Neutrophil (primary cell): ENCODE data around the gene CXorf49.
"Not testable (repeated sequence)": the region's sequence is repeated elsewhere in the genome, so short reads cannot be mapped to it uniquely, and the experiment has no call there.

ENCODE experiments used
- H3K27ac ChIP-seq: fragments of 200-600 bp; sonication (generic); 2 replicates; pipeline ENCODE4 v1.5.1; 2016; ENCODE audit warnings: mild to moderate bottlenecking, moderate library complexity
- H3K27me3 ChIP-seq: fragments of 200-600 bp; sonication (generic); 2 replicates; pipeline ENCODE4 v1.6.0; 2016; ENCODE audit warnings: mild to moderate bottlenecking
- H3K36me3 ChIP-seq: fragments of 200-600 bp; sonication (generic); 2 replicates; pipeline ENCODE4 v1.5.1; 2017
- H3K4me1 ChIP-seq, 2 experiments: fragments of 200-600 bp in 1 of 2; sonication (generic) in 1 of 2; 1 replicate in 1 of 2; 2 replicates in 1 of 2; pipeline versions ENCODE4 v1.5.1 to v1.6.1; 2013 to 2016; ENCODE audit warnings: low read depth in 1 of 2, low read length in 1 of 2, mild to moderate bottlenecking in 1 of 2, moderate library complexity in 1 of 2; ENCODE audit not compliant: control insufficient read depth in 1 of 2, insufficient read depth in 1 of 2
- H3K4me3 ChIP-seq, 2 experiments: fragments of 200-600 bp in 1 of 2; sonication (generic) in 1 of 2; 1 replicate in 1 of 2; 2 replicates in 1 of 2; pipeline ENCODE4 v1.5.1; 2013 to 2016; ENCODE audit warnings: low read depth in 1 of 2, low read length in 1 of 2, mild to moderate bottlenecking in 1 of 2, moderate library complexity in 1 of 2
- H3K9me3 ChIP-seq: fragments of 200-600 bp; sonication (generic); 2 replicates; pipeline ENCODE4 v1.5.1; 2016
- TF ChIP-seq, protein P1 (sequence below): fragments of 200-600 bp; sonication (generic); IDR thresholded peaks from 2 replicates; pipeline ENCODE4 v1.5.1; 2016; ENCODE audit warnings: antibody characterized with exemption

The CXorf49 gene

DNA sequence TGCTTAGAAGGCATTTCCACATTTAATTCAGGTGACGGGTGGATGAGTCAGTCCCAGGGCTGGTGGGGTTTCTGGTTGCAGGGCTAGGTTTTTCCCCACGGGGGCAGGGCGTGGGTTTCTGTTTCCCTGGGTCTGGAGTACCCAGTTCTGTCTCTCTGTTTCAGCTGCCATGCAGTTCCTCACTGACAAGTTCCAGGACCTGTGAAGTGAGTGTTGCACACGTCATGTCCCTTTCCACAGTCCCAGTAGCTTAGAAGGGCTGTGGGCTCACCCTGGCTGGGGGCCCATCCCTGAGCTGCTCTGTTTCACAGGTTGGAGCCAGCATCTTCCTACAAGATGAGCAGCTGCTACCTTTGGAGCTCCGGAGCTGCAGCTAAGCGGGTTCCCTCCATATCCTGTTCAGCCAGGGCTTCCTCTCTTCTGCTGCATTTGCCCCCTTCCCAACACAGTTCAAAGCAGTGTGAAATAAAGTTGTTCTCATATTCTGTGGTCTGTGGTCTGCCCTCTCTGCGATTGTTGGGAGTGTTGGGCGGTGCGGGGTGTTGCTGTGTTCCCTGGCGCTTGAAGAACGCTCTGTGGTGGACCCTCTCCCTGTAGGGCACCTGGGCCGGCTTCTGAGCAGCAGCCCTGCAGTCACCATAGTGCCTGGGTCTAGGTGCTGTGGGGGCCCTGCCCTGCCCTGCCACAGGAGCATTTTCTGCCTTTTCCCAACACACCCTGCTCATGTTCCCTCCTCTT is 46.9 kb downstream of the CXorf49 start:
- TF ChIP-seq, protein P1, sequence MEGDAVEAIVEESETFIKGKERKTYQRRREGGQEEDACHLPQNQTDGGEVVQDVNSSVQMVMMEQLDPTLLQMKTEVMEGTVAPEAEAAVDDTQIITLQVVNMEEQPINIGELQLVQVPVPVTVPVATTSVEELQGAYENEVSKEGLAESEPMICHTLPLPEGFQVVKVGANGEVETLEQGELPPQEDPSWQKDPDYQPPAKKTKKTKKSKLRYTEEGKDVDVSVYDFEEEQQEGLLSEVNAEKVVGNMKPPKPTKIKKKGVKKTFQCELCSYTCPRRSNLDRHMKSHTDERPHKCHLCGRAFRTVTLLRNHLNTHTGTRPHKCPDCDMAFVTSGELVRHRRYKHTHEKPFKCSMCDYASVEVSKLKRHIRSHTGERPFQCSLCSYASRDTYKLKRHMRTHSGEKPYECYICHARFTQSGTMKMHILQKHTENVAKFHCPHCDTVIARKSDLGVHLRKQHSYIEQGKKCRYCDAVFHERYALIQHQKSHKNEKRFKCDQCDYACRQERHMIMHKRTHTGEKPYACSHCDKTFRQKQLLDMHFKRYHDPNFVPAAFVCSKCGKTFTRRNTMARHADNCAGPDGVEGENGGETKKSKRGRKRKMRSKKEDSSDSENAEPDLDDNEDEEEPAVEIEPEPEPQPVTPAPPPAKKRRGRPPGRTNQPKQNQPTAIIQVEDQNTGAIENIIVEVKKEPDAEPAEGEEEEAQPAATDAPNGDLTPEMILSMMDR, result no peak
- H3K4me3 ChIP-seq, result no peak overlapping the region
- peaks cover 28% of the 10 kb centered on the region for H3K27me3 ChIP-seq
- H3K4me1 ChIP-seq, result no peaks in the 10 kb centered on the region
- no peaks in the 10 kb centered on the region for H3K36me3 ChIP-seq
- H3K9me3 ChIP-seq, result no peaks in the 10 kb centered on the region
- no peak overlapping the region for H3K27ac ChIP-seq

DNA sequence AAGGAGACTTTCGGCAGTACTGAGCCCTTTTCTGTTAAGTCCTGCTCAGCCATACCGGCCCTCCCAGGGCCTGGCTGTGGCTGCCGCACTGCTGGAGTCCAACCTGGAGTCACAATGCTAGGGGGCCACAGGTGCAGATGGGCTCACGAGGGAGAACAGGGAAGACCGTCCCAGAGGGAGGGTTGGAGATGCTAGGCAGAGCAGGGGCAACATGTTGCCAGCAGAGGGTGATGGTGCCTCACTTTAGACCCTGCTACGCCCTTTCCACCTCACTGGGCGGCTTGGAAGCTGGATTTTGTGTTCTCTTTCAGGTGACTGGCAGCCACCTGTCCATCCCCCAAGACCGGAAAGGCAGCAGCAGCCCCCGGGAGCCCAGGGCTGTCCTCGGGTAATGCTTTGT is 48.1 kb downstream of the CXorf49 start:
- peaks cover 28% of the 10 kb centered on the region for H3K27me3 ChIP-seq
- not testable (repeated sequence) for H3K4me1 ChIP-seq, H3K36me3 ChIP-seq, H3K9me3 ChIP-seq, H3K27ac ChIP-seq, H3K4me3 ChIP-seq

DNA sequence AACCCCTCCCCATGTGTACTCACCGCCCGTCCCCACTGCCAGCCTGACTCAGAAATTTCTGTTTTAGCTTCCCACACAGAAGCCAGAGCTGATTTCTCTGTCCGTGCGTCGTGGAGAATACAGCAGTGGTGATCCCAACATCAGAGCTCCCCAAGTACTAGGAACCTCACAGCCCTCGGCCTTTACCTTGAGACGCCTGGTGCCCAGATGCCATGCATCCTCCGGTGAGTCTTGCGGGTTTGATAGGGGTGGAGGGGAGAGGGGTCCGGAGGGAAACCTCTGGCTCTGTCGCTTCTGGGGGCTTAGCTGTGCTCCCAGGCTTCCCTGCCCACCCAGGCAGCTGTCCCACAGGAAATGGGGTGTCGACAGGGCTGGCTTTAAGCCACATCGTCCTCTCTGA is 48.6 kb downstream of the CXorf49 start:
- Histone ChIP-seq H3K27me3 (peaks cover 28% of the 10 kb centered on the region), H3K9me3 (no peaks in the 10 kb centered on the region), H3K36me3 (no peaks in the 10 kb centered on the region), H3K4me3 (no peak overlapping the region), H3K27ac (no peak overlapping the region), H3K4me1 (no peaks in the 10 kb centered on the region)
- TF ChIP-seq, protein P1, result no peak

DNA sequence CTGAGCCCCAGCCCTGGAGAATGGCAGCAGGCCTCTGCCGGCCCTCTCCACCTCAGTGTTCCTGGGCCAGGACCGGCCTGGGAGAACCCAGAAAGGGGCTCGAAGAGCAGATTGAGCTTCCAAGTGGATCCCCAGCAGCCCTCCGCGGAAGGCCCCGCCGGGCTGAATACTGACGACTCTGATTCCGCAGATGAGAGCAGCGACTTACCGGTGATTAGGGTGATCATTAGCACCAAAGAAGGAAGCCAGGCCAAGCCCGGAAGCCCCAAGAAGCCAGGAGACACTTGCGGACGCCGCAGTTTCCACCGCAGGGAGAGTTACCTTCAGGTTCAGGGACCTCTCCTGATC is 49.9 kb downstream of the CXorf49 start:
- Histone ChIP-seq H3K27ac (no peak overlapping the region), H3K27me3 (peaks cover 28% of the 10 kb centered on the region), H3K4me1 (no peaks in the 10 kb centered on the region), H3K36me3 (no peaks in the 10 kb centered on the region), H3K4me3 (no peak overlapping the region), H3K9me3 (no peaks in the 10 kb centered on the region)
- TF ChIP-seq, protein P1, result no peak

DNA sequence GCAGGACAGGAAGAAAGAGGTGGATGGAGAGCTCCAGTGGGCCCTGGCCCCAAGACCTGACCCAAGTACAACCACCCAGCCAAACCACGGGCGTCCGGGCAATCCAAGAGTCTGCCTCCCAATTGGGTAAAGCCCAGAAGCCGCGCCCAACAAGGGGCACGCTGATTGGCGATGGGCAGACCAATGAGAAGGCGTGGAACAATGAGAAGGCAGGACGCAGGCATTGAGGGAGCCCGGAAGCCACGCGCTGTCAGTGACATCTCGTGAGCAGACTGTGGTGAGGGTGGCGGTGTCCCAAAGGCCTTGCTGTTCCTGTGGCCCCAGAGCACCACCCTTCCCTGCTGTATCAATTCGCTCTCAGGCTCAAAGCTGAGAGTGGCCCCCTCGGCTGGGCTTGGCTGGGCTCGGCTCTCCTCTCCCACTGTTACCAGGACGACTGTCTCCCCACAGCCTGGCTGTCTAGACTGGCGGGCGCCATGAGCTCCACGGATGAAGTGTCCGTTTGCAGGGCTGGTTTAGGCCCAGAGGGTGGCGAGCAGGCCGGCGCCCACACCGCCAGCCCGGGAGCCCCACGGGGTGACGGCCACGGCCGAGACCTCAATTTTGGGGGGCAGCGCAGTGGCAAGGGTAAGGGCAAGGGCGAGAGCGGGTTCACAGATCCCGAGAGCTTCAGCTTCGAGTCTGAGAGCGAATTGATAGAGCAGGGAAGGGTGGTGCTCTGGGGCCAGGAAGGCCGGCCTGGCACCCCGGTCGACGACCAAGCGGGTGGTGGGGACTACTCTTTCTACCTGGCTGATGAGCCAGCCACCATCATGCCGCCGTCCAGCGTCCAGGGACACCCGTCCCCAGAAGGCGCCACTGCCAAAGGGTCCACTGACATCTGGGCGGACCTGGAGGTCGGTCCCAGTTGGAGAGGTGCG is 50.5 kb downstream of the CXorf49 start, which contains the start of gene LOC101059915:
TSS of gene LOC101059915 (plus strand) at position 219 of the 920 bp plus-strand sequence.
- H3K27ac ChIP-seq, result no peak within 1 kb of the TSS
- TF ChIP-seq, protein P1, result no peak
- H3K4me3 ChIP-seq, result no peak within 1 kb of the TSS
- H3K4me1 ChIP-seq, result no peaks in the 10 kb centered on the region
- H3K27me3 ChIP-seq, result peaks cover 28% of the 10 kb centered on the region
- no peaks in the 10 kb centered on the region for H3K36me3 ChIP-seq
- H3K9me3 ChIP-seq, result no peaks in the 10 kb centered on the region
